Measurements from ENCODE around the gene AIG1. TPM values are rescaled to one million over a fixed set of nuclear protein-coding genes. Genes with fewer than 3 reads are reported as not detected.
"Not testable (repeated sequence)": the region's sequence is repeated elsewhere in the genome, so short reads cannot be mapped to it uniquely, and the experiment has no call there.

AIG1 gene
- total RNA-seq, 1 donor from 2014 or later: 7.2 TPM

DNA sequence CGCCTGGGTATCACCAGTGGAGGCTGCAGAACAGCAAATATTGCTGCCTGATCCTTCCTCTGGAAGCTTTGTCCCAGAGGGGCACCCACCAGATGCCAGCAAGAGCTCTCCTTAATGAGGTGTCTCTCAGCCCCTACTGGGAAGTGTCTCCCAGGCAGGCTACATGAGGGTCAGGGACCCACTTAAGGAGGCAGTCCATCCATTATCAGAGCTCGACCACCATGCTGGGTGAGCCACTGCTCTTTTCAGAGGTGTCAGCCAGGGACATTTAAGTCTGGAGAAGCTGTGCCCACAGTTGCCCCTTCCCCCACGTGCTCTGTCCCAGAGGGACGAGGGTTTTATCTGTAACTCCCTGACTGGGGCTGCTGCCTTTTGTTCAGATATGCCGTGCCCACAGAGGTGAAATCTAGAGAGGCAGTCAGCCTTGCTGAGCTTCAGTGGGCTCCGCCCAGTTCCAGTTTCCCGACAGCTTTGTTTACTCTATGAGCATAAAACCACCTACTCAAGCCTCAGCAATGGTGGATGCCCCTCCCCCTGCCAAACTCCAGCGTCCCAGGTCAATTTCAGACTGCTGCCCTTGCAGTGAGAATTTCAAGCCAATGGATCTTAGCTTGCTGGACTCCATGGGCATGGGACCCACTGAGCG is 25.9 kb upstream of the AIG1 start:
- H3K9me3 Mint-ChIP-seq: no peaks in the 10 kb centered on the region
- ATAC-seq (ENCODE audit: low read depth) (no peak), DNase-seq (no peak)
- H3K27me3 Mint-ChIP-seq: peaks cover 20% of the 10 kb centered on the region
- intact Hi-C loops (cut with micrococcal nuclease): no loop called here
- no peak overlapping the region for H3K4me3 Mint-ChIP-seq
- ChIA-PET POLR2A (no interaction called here), CTCF (no interaction called here)
- no peaks in the 10 kb centered on the region for H3K36me3 Mint-ChIP-seq (ENCODE audit: low read depth)
- TF ChIP-seq, protein P1, sequence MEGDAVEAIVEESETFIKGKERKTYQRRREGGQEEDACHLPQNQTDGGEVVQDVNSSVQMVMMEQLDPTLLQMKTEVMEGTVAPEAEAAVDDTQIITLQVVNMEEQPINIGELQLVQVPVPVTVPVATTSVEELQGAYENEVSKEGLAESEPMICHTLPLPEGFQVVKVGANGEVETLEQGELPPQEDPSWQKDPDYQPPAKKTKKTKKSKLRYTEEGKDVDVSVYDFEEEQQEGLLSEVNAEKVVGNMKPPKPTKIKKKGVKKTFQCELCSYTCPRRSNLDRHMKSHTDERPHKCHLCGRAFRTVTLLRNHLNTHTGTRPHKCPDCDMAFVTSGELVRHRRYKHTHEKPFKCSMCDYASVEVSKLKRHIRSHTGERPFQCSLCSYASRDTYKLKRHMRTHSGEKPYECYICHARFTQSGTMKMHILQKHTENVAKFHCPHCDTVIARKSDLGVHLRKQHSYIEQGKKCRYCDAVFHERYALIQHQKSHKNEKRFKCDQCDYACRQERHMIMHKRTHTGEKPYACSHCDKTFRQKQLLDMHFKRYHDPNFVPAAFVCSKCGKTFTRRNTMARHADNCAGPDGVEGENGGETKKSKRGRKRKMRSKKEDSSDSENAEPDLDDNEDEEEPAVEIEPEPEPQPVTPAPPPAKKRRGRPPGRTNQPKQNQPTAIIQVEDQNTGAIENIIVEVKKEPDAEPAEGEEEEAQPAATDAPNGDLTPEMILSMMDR (IDR thresholded peaks at IDR 0.05): no peak
- H3K27ac Mint-ChIP-seq: no peak overlapping the region
- H3K4me1 Mint-ChIP-seq: peaks cover 10% of the 10 kb centered on the region

DNA sequence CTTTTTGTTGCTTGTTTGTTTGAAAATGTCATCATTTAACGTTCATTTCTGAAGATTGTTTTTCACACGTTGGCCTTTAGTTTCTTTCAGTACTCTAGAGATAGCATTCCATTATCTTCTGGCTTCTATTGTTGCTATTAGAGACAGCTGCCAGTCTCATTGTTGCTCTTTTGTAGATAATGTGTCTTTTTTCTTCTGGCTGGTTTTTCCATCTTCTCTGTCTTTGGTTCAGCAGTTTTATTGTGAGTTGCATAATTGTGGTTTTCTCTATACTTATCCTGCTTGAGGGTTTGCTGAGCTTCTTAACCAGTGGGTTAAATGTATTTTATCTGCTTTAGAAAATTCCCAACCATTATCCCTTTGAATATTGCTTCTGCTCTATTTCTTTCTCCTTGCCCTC is 23.2 kb upstream of the AIG1 start:
- Mint-ChIP-seq H3K36me3 (ENCODE audit: low read depth) (no peaks in the 10 kb centered on the region), H3K9me3 (no peaks in the 10 kb centered on the region), H3K4me3 (no peak overlapping the region), H3K27ac (no peak overlapping the region), H3K27me3 (peaks cover 23% of the 10 kb centered on the region), H3K4me1 (peaks cover 10% of the 10 kb centered on the region)
- TF ChIP-seq, protein P1 (IDR thresholded peaks at IDR 0.05): no peak
- intact Hi-C loops (cut with micrococcal nuclease): no loop called here
- CTCF ChIA-PET: interaction anchor here (1.3 kb wide), 1 partner anchor 345 kb away, joined by 4 read pairs; no protein-coding TSS in a partner anchor
- POLR2A ChIA-PET: no interaction called here
- DNase-seq (no peak), ATAC-seq (ENCODE audit: low read depth) (no peak)

DNA sequence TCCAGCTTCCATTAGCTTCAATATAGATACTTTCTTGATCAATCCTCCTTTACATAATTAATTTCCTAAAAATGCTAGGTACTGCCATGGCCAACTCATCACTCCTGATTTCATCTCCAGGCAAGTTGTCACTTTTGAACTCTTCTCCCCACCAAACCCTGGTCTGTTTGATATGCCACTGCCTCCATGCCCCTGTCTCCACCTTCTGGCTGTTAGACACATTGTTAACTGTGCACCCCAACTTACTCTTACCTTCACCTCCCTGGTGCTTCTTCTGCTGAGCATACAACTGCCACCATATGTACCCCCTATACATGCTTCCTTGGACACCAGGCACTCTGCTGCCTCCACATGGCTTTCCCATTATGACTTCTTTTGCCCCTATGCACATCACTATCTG is 21.9 kb upstream of the AIG1 start:
- ChIA-PET CTCF (interaction anchor here (0.7 kb wide), 1 partner anchor 280 kb away, joined by 3 read pairs; no protein-coding TSS in a partner anchor), POLR2A (interaction anchor here (0.6 kb wide), 1 partner anchor 23 kb away, joined by 3 read pairs; no protein-coding TSS in a partner anchor)
- DNase-seq: no peak
- Mint-ChIP-seq H3K9me3 (no peaks in the 10 kb centered on the region), H3K4me3 (no peak overlapping the region), H3K27me3 (peaks cover 26% of the 10 kb centered on the region), H3K27ac (no peak overlapping the region), H3K36me3 (ENCODE audit: low read depth) (no peaks in the 10 kb centered on the region), H3K4me1 (peaks cover 10% of the 10 kb centered on the region)
- TF ChIP-seq, protein P1 (IDR thresholded peaks at IDR 0.05): no peak
- ATAC-seq (ENCODE audit: low read depth): peak; percentile 40
- intact Hi-C loops (cut with micrococcal nuclease): no loop called here

- ChIA-PET CTCF (no interaction called here), POLR2A (no interaction called here)
- Mint-ChIP-seq H3K27ac (no peak overlapping the region), H3K9me3 (peaks cover 4% of the 10 kb centered on the region), H3K4me1 (peaks cover 10% of the 10 kb centered on the region), H3K36me3 (ENCODE audit: low read depth) (no peaks in the 10 kb centered on the region), H3K27me3 (peaks cover 30% of the 10 kb centered on the region), H3K4me3 (no peak overlapping the region)
- no peak for ATAC-seq (ENCODE audit: low read depth)
- intact Hi-C loops (cut with micrococcal nuclease): no loop called here
- DNase-seq: no peak
- TF ChIP-seq, protein P1 (IDR thresholded peaks at IDR 0.05): no peak
These were observed 21.1 kb upstream of the AIG1 start for GRCh38 chr6:143039548-143039947.

DNA sequence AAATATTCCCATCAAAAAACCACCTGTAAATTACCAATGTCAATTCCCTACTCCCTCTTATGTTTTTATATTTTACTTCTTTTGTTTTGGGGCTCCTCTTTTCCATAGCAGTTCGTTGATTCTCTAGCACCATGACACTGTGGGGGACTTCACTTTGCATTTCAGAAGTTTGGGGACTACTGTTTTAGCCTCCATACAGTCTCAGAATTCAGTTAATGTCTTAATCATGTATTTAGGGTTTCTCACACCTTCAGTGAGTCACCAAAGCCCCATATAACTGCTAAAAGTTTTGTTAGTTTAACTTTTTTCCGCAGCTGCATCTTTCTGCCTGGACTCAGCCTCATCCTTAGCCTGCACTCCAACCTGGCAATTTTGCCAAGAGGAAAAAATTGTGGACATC is 20.7 kb upstream of the AIG1 start:
- peaks cover 4% of the 10 kb centered on the region for H3K9me3 Mint-ChIP-seq
- TF ChIP-seq, protein P1 (IDR thresholded peaks at IDR 0.05): no peak
- intact Hi-C loops (cut with micrococcal nuclease): no loop called here
- ChIA-PET CTCF (no interaction called here), POLR2A (no interaction called here)
- DNase-seq (no peak), ATAC-seq (ENCODE audit: low read depth) (no peak)
- no peak overlapping the region for H3K27ac Mint-ChIP-seq
- peaks cover 31% of the 10 kb centered on the region for H3K27me3 Mint-ChIP-seq
- no peaks in the 10 kb centered on the region for H3K36me3 Mint-ChIP-seq (ENCODE audit: low read depth)
- H3K4me1 Mint-ChIP-seq: peaks cover 8% of the 10 kb centered on the region
- no peak overlapping the region for H3K4me3 Mint-ChIP-seq

DNA sequence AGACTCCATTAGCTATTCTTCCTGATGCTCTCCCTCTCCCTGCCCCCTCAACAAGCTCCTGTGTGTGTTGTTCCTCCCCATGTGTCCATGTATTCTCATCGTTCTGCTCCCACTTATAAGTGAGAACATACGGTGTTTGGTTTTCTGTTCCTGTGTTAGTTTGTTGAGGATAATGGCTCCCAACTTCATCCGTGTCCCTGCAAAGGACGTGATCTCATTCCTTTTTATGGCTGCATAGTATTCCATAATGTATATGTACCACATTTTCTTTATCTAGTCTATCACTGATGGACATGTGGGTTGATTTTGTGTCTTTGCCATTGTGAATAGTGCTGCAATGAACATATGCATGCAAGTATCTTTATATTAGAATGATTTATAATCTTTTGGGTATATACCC is 16.3 kb upstream of the AIG1 start:
- ATAC-seq (ENCODE audit: low read depth); H3K9me3 Mint-ChIP-seq; H3K27ac Mint-ChIP-seq; H3K4me3 Mint-ChIP-seq; H3K36me3 Mint-ChIP-seq (ENCODE audit: low read depth); CTCF ChIA-PET; DNase-seq; H3K4me1 Mint-ChIP-seq; intact Hi-C loops (cut with micrococcal nuclease); POLR2A ChIA-PET: not testable (repeated sequence)
- H3K27me3 Mint-ChIP-seq: peaks cover 22% of the 10 kb centered on the region

Measured in activated B cell treated with CpG ODN at 0.5 μM for 24 hours (primary cell).